ENCODE results near the gene MTRF1.

The MTRF1 gene

GRCh38 chr13:41250993-41251392 lies 12.4 kb downstream of the MTRF1 start:
- Histone ChIP-seq H3K27ac (replicated peaks) (no peak overlapping the region), H3K27me3 (ENCODE audit: insufficient read depth, poor library complexity, severe bottlenecking) (no peaks in the 10 kb centered on the region), H3K4me3 (replicated peaks; ENCODE audit: insufficient read depth, low read length) (no peak overlapping the region)
- no peak for TF ChIP-seq GABPA (IDR thresholded peaks at IDR 0.05; ENCODE audit: low read depth)
- no peak for DNase-seq (ENCODE audit: low read depth in 1 of 2, low spot score in 1 of 2)

GRCh38 chr13:41246969-41247680 lies 16.3 kb downstream of the MTRF1 start:
- TF ChIP-seq GABPA (IDR thresholded peaks at IDR 0.05; ENCODE audit: low read depth), result no peak
- DNase-seq (ENCODE audit: low read depth in 1 of 2, low spot score in 1 of 2), result no peak

GRCh38 chr13:41244556-41244955 lies 18.8 kb downstream of the MTRF1 start:
- H3K4me3 ChIP-seq (replicated peaks; ENCODE audit: insufficient read depth, low read length), result no peak overlapping the region
- H3K27me3 ChIP-seq (ENCODE audit: insufficient read depth, poor library complexity, severe bottlenecking), result no peaks in the 10 kb centered on the region
- DNase-seq (ENCODE audit: low read depth in 1 of 2, low spot score in 1 of 2), result no peak
- TF ChIP-seq REST (IDR thresholded peaks at IDR 0.05; ENCODE audit: insufficient replicate concordance, low read depth) (no peak), GABPA (IDR thresholded peaks at IDR 0.05; ENCODE audit: low read depth) (no peak), POLR2AphosphoS5 (IDR thresholded peaks at IDR 0.05; ENCODE audit: low read depth) (no peak), CTCF (IDR thresholded peaks at IDR 0.05; ENCODE audit: insufficient read depth, low read length) (no peak), SPI1 (IDR thresholded peaks at IDR 0.05; ENCODE audit: borderline replicate concordance, low read depth) (no peak)
- H3K27ac ChIP-seq (replicated peaks), result no peak overlapping the region

More at GRCh38 chr13:41246969-41247680, 16.3 kb downstream of the MTRF1 start:
- H3K4me3 ChIP-seq (replicated peaks; ENCODE audit: insufficient read depth, low read length), result no peak overlapping the region
- no peaks in the 10 kb centered on the region for H3K27me3 ChIP-seq (ENCODE audit: insufficient read depth, poor library complexity, severe bottlenecking)
- H3K27ac ChIP-seq (replicated peaks), result no peak overlapping the region

GRCh38 chr13:41241626-41242025 lies 21.8 kb downstream of the MTRF1 start:
- no peak overlapping the region for H3K4me3 ChIP-seq (replicated peaks; ENCODE audit: insufficient read depth, low read length)
- H3K27ac ChIP-seq (replicated peaks), result no peak overlapping the region
- no peak for DNase-seq (ENCODE audit: low read depth in 1 of 2, low spot score in 1 of 2)
- TF ChIP-seq GABPA (IDR thresholded peaks at IDR 0.05; ENCODE audit: low read depth) (no peak), SPI1 (IDR thresholded peaks at IDR 0.05; ENCODE audit: borderline replicate concordance, low read depth) (no peak), CTCF (IDR thresholded peaks at IDR 0.05; ENCODE audit: insufficient read depth, low read length) (no peak), REST (IDR thresholded peaks at IDR 0.05; ENCODE audit: insufficient replicate concordance, low read depth) (no peak), POLR2AphosphoS5 (IDR thresholded peaks at IDR 0.05; ENCODE audit: low read depth) (no peak)
- H3K27me3 ChIP-seq (ENCODE audit: insufficient read depth, poor library complexity, severe bottlenecking), result no peaks in the 10 kb centered on the region

- no peaks in the 10 kb centered on the region for H3K27me3 ChIP-seq (ENCODE audit: insufficient read depth, poor library complexity, severe bottlenecking)
- no peak for DNase-seq (ENCODE audit: low read depth in 1 of 2, low spot score in 1 of 2)
- H3K4me3 ChIP-seq (replicated peaks; ENCODE audit: insufficient read depth, low read length), result no peak overlapping the region
- TF ChIP-seq CTCF (IDR thresholded peaks at IDR 0.05; ENCODE audit: insufficient read depth, low read length), result no peak
- TF ChIP-seq GABPA (IDR thresholded peaks at IDR 0.05; ENCODE audit: low read depth), result no peak
- no peak for TF ChIP-seq SPI1 (IDR thresholded peaks at IDR 0.05; ENCODE audit: borderline replicate concordance, low read depth)
- TF ChIP-seq POLR2AphosphoS5 (IDR thresholded peaks at IDR 0.05; ENCODE audit: low read depth), result no peak
- TF ChIP-seq REST (IDR thresholded peaks at IDR 0.05; ENCODE audit: insufficient replicate concordance, low read depth), result no peak
- no peak overlapping the region for H3K27ac ChIP-seq (replicated peaks)
Measured at GRCh38 chr13:41236369-41236768, 27.0 kb downstream of the MTRF1 start.
